GM18861 (cell line): ENCODE results near the gene NFIC.
"Not testable (repeated sequence)": the region's sequence is repeated elsewhere in the genome, so short reads cannot be mapped to it uniquely, and the experiment has no call there.

Source experiments
- ATAC-seq: cut with Tn5 transposase; IDR thresholded peaks from one replicate; pipeline ENCODE4 v1.9.1; 2021; ENCODE audit not compliant: unreplicated experiment

Gene NFIC

DNA sequence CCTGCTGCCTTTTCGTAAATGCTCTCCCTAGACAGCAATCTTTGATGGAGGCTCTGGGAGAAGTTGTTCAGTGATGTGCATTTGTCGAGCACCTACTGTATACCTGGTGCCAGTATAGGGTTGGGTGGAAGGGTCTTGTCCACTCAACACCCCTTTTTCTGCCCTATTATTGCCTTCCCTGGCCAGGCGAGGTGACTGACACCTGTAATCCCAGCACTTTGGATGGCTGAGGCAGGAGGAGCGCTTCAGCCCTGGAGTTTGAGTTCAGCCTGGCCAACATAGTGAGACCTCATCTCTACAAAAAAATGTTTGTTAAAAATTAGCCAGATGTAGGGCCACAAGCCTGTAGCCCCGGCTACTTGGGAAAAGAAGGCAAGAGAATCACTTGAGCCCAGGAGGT, 49.3 kb downstream of the NFIC start:
- no peak for ATAC-seq

DNA sequence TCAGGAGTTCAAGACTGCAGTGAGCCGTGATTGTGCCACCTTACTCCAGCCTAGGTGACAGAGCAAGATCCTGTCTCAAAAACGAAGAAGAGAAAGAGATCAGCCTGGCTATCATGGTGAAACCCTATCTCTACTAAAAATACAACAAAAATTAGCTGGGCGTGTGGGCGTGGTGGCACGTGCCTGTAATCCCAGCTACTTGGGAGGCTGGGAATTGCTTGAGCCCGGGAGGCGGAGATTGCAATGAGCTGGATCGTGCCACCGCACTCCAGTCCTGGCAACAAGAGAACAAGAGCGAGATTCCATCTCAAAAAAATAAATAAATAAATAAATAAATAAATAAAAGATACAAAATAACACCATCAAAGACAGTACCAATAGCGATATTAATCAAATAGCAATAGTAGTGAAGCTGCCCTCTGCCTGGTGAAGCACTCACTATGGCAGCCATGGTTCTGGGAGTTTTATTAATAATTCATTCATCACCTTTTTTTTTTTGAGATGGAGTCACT, 53.9 kb downstream of the NFIC start:
- ATAC-seq: no peak

DNA sequence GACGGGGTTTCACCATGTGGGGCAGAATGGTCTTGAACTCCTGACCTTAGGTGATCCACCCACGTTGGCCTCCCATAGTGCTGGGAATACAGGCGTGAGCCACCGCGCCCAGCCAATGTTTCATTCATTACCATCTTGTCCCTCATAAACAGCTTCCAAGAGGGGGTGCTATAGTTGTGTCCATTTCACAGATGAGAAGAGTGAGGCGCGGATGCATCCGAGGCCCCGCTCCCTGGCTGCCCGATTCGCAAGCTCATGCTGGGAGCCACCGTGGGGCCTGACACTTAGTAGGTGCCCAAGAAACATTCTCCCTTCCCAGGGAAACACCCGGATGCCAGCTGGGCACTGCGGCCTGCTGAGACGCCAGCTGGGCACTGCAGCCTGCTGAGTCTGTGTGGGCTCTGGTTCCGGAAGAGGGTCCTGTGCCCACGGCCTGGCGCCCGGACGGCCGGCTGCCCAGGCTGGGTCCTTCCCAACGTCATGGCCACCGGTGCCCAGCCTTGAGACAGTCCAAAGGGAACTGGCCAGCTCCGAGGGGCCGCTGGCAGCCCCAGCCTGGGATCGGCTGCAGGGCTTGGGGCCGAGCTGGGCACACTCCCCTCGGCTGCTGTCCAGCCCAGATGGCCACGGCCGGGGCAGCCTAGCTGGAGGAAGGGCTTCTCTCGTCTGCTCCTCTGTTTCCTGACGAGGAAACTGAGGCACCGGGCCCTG, 54.7 kb downstream of the NFIC start:
- ATAC-seq: no peak

DNA sequence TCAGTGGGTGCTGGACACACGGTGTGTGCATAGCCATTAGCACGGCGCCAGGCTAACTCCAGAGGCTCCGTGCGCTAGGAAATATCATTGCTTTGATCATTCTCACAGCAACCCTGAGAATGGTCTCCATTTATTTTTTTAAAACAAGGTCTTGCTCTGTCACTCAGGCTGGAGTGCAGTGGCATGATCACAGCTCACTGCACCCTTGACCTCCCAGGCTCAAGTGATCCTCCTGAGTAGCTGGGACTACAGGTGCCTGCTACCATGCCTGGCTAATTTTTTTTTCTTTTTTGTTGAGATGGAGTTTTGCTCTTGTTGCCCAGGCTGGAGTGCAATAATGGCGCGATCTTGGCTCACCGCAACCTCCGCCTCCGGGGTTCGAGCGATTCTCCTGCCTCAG, 55.3 kb downstream of the NFIC start:
- not testable (repeated sequence) for ATAC-seq

DNA sequence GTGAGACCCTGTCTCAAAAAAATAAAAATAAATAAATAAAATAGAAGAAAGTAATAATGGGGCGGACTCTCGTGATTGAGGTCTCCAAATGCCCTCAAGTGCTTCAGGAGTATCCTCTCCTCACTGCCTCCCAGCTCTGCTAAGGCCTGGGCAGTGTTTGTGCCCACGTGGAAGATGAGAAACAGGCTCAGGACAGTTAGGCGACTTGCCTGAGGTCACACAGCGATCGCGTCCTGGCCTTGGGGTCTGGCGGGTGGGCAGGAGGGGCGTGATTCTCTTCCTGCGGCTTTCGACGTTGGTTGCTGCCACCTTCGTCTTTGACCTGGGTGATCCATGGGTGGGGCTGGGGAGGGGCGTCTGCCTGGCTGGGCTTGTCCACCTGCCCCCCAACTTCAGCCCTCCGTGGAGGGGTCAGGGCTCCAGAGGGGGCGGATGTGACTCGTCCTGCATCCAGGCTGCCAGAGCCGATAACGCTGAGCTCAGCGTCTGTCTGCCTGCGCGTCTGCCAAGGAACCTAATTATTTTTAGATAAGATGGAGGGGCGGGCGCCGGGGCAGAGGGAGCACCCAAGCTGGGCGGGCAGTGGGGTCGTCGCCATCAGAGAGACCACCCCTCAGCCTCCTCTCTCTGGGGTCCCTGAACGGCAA, 56.9 kb downstream of the NFIC start:
- ATAC-seq: no peak

DNA sequence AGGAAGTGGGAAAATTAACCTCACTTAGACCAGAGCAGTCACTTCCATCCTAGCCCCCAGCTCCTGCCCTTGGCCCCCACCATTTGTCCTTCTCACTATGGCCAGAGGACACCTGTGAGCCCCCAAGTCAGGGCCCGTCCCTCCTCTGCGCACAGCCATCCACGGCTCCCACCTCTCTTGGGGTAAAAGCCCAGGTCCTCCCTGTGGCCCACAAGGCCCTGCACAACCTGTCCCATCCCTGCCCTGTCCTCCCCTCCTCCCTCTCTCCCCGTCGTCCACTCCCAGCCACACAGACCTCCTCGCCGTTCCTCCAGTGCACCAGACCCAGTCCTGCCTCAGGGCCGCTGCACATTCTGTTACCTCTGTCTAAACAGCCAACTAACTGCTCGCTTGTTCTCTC, 60.0 kb downstream of the NFIC start:
- ATAC-seq: no peak

DNA sequence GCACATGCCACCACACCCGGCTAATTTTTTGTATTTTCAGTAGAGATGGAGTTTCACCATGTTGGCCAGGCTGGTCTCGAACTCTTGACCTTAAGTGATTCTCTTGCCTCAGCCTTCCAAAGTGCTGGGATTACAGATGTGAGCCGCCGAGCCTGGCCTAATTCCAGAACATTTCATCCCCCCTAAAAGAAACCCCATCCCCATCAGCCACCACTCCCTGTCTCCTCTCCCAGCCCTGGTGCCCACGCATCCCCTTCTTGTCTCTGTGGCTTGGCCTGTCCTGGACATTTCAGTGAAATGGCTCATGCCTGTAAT, 63.9 kb downstream of the NFIC start:
- not testable (repeated sequence) for ATAC-seq

DNA sequence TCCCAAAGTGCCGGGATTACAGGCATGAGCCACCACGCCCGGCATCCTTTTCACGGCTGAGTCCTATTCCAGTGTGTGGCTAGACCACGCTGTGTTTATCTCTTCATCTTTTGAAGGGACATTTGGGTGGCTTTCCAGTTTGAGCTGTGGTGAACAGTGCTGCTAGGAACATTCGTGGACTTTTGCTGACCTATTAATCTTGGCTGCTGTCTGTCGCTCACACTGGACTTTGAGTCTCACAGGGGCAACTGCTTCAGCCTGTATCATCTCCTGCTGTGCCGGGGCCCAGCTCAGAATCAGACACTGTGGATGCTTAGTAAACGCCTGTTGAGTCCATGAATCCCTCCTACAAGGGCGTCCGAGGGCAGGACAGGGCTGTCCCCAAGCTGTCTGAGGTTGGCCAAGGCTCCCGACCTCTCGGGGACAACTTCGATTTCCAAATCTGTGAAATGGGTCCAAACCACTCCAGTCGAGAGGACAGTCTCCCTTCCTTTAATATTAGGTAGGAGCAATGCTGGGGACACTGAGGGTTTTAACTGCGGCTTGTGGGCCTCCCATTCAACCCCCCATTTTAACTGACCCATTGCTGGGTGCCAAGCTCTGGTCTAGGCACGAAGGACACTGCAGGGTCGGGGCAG, 65.5 kb downstream of the NFIC start:
- ATAC-seq: no peak

DNA sequence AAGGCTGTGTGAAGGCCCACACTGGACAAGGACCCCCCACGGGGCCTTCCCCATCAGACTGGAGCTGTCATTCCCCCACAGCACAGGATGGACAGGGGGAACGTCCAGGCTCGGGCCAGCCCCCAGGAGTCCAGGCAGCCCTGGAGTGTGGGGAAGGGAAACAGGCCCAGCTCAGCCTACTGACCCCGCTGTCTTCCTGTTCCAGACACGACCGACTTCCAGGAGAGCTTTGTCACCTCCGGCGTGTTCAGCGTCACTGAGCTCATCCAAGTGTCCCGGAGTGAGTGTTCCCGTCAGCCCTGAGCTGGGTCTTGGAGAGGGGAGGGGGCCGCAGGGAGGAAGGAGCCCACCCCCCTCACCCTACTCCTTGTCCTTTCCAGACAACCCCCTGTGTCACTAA, 66.9 kb downstream of the NFIC start:
- ATAC-seq: no peak

DNA sequence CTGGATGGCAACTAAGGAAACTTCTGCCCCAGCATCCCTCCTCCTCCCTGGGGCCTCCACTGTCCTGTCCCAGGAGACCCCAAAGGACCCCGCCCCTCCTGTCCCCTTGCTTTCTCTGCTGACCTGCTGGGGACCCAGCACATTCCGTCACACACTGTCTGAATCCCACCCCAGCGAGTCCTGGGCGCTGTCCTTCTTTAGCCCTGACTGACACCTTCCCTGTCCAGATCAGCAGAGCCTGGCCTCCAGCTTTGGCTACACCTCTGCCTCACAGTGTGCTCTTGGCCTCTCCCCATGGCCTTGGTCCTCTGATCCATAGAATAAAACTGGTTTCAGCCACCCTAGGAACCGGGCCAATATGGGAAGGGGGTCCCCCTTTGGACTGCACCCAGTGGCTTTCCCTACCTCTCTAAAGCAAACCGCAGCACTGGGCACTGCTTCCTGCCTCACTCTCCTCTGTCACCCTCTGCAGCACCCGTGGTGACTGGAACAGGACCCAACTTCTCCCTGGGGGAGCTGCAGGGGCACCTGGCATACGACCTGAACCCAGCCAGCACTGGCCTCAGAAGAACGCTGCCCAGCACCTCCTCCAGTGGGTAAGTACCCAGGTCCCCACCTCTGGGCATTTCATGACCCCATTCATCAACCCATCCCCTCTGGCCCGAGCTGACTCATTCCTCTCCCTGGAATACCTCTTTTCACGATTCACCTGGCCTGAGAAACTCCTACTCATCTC, 67.6 kb downstream of the NFIC start:
- no peak for ATAC-seq

DNA sequence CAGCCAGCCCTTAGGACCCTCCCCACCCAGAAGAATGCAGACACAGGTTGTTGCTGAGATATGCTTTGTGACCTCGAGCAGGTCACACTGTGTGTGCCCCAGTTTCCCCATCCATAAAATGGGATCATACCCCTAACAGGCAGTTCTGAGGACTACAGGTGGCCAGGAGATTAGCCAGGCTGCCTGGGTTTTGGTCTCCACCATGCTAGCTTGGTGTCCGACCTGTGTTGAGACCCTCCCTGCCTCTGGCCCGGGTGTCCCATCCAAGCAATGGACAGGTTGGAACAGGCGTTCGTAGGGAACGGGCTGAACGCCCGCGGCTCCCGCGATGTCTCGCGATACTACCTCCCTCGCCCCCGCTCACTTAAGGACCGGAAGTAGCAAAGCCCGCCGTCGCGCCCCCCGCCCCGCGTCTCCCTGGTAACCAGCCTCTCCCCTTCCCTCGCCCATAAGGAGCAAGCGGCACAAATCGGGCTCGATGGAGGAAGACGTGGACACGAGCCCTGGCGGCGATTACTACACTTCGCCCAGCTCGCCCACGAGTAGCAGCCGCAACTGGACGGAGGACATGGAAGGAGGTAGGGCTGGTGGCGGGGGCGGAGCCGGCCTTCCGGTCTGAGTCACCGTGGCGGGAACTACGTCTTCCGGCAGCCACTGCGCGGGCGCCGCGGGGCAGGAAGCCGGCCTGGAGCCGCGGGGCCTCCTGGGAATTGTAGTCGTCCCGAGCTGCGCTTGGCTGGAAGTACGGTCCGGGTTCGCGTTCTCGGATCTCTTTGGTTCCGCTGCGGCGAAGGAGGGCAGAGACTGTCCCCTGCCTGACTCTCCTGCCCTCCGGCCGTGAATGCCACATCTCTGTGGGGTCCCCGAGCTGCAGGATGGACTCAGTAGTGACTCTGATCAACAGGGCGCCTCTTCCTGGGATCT, 68.5 kb downstream of the NFIC start:
- peak; percentile 79 for ATAC-seq

DNA sequence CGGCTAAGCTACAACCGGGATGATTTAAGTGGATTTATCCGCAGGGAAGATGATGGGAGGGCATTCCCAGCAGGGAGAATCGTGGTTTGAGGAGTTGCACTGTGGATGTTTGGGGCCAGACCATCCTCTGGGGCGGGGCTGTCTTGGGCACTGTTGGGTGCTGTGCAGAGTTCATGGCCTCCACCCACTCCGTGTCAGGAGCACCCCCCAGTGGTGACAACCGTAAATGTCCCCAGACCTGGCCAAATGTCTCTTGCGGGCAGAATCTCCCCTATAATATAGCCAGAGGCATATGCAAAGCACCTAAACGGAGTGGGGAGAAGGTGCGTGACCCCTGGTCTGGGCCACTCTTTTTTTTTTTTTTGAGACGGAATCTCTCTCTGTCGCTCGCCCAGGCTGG, 73.7 kb downstream of the NFIC start:
- ATAC-seq: no peak

DNA sequence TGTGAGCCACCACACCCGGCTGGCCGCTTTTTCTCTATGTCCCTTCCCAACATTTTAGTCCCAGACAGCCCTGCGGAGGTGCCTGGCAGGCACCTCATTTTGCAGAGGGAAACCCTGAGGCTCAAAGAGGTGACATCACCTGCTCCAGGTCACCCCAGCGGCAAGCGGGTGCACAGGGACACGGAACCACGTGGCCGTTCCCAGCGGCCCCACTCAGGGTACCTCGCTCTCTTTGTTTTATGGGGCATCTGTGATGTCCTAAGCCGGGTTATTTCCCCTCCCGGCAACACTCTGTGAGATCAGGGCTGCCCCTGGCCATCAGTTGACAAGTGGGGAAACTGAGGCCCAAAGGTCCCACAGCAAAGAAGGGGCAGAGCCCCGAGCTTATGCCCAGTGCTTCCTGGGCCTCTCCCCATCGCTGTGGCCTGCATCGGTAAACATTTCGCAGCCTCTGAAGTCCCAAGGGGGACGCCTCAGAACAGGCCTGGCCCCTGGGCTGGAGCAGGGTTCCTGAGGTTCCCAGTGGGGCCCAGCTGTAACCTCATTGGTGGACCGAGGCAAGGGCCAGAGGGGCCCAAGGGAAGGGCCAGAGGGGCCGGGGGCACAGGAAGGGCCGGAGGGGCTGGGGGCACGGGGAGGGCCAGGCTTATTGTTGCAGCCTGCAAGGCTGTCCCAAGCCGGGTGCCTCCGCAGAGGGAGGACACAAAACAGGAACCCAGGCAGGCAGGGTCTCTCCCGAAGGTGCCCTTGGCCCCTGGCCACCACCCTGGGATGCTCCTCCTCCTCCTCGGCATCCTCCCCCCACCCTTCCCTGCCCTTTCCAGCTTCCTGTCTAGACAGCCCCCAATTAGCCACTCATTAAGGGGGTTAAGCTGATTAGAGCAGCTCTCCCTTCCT, 75.0 kb downstream of the NFIC start:
- ATAC-seq: no peak

DNA sequence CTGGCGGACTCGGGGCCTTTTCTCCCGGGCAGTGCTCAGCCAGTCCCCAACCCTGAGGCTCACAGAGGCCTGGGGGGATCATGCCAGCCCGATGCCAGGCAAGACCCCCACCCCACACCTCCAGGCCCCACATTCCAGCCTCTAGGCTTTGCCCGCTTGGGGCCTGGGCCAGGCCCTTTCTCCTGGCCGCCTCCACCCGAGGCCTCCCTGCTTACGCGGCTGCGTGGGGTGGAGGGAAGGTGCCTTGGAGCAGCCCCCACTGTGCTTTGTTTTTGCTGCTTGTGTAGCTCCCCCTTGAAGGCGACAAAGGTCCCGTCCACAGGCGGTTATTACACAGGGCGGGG, 75.6 kb downstream of the NFIC start:
- ATAC-seq: no peak

DNA sequence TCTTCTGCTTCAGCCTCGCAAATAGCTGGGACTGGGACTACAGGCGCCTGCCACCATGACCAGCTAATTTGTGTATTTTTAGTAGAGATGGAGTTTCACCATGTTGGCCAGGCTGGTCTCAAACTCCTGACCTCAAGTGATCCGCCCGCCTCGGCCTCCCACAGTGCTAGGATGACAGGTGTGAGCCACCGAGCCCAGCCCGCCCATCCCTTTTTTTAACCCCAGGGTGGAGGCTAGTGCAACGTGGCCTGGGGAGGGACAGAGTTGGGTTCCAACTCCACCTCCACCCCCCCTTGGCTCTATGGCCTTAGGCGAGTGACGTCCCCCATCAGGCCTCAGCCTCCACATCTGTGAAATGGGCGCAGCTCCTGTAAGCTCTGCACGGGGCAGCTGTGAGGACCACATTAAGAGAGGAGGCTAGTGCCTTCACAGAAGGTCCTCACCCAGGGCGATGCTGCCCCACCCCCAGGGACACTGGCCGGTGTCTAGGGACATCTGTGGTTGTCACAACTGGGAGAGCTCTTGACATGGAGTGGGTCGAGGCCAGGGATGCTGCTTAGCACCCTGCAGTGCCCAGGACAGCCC, 76.2 kb downstream of the NFIC start:
- no peak for ATAC-seq

DNA sequence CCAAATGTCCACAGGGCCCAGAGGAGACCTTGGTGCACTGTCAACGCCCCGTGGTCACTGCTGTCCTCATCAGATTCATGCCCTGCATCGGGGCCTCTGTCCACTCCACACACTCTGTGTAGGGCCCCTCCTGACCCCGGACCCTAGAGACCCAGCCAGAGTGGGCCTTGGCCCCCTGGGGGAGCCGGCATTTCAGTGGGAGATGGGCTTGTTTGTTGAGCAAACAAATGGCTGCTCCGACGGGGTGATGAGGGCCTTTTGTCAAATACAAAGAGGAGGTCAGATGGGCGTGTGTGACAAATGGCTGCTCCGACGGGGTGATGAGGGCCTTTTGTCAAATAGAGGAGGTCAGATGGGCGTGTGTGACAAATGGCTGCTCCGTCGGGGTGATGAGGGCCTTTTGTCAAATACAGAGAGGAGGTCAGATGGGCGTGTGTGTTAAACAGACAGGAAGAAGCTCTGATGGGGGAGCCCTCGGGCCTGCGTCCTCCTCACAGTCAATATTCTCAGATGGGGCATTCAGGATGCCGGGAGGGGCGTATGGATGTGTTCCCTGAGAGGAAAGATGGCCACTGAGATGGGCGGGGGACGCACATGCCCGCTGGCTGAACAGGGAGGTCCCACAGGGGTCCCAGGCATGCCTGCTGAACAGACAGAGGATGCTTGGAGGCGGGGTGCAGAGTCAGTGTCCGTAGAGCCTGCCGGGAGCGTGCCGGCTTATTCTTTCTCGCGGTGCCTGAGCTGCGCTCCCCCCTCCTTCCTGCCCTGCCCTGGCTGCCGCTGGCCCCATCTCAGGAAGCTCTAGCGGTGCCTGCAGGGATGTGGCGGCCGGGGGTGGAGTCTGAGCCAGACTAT, 77.7 kb downstream of the NFIC start:
- ATAC-seq: no peak

DNA sequence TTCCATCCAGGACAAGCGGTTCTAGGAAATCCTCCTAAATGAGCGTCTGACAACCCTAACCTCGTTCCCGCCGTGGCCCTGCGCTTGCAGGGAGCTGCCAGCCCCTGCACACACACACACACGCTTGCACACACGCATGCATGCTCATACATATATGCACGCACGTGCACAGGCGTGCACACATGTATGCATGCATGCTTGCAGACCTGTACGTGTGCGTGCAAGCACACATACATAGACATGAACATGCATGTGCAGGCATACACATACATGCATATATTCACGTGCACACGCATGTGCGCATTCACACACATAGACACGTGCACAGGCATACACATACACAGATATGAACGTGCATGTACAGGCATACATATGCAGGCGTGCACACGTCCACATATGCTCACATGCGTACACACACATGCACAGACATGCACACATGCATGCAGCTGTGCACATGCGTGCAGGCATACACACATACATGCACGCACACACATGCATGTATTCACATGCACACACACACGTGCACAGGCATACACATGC, 78.4 kb downstream of the NFIC start:
- no peak for ATAC-seq

DNA sequence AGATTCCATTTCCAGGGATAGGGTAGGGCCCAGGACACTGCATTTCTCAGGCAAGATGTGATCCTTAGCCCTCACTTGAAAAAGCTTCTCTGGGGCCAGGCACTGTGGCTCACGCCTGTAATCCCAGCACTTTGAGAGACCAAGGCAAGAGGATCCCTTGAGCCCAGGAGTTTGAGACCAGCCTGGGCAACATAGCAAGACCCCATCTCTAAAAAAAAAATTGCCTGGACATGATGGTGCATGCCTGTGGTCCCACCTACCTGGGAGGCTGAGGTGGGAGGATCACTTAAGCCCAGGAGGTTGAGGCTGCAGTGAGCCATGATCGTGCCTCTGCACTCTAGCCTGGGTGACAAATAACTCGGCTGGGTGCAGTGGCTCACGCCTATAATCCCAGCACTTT, 80.3 kb downstream of the NFIC start:
- not testable (repeated sequence) for ATAC-seq
